Measurements from ENCODE around the gene PHGDH. TPM values are rescaled to one million over a fixed set of nuclear protein-coding genes. Genes with fewer than 3 reads are reported as not detected.

Gene PHGDH
- total RNA-seq, 1 experiment from 2014 or later, result 592 TPM

DNA sequence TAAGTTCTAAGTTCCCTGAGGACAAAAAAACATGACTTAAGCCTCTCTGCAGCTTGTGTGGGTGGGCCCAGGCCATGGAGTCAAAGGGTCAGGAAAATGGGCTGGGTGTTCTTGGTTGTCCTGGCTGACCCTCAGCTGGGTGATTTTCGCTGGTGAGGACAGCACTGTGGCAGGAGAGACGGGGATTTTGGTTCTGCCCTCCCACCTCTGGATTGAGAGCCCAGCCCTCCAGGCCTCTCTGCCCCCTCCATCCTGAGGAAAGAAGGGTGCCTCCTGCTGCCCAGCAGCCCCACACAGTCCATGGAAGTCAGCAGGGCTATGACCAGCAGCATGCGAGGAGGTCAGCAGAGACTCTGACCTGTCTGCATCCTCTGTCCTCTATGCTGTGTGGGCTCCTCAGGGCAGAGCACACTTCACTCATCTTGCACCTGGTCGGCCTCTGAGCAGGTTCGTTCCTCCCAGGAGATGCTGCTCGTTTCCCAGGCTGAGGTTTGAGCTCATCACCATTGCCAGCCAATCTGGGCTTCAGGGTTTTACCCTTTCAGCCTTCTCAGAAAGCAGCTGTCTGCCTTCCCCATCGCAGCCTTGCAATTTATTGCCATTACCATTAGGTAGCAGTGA, 26.5 kb downstream of the PHGDH start:
- ATAC-seq (no peak), DNase-seq (ENCODE audit: low spot score) (no peak)
- TF ChIP-seq, protein P1, sequence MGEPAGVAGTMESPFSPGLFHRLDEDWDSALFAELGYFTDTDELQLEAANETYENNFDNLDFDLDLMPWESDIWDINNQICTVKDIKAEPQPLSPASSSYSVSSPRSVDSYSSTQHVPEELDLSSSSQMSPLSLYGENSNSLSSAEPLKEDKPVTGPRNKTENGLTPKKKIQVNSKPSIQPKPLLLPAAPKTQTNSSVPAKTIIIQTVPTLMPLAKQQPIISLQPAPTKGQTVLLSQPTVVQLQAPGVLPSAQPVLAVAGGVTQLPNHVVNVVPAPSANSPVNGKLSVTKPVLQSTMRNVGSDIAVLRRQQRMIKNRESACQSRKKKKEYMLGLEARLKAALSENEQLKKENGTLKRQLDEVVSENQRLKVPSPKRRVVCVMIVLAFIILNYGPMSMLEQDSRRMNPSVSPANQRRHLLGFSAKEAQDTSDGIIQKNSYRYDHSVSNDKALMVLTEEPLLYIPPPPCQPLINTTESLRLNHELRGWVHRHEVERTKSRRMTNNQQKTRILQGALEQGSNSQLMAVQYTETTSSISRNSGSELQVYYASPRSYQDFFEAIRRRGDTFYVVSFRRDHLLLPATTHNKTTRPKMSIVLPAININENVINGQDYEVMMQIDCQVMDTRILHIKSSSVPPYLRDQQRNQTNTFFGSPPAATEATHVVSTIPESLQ (CRISPR knock-in tag; IDR thresholded peaks at IDR 0.05), result no peak
- no peak for TF ChIP-seq ZNF671 (CRISPR knock-in tag; IDR thresholded peaks at IDR 0.05)
- ChIA-PET POLR2A (interaction anchor here (0.7 kb wide), 1 partner anchor 17 kb away, joined by 3 read pairs; no protein-coding TSS in a partner anchor), CTCF (interaction anchor here (1.3 kb wide), 1 partner anchor 127 kb away, joined by 3 read pairs; no protein-coding TSS in a partner anchor)
- Mint-ChIP-seq H3K27me3 (ENCODE audit: low read depth) (no peaks in the 10 kb centered on the region), H3K9me3 (no peaks in the 10 kb centered on the region), H3K4me3 (no peak overlapping the region), H3K4me1 (no peaks in the 10 kb centered on the region), H3K36me3 (peaks cover 86% of the 10 kb centered on the region), H3K27ac (peak overlapping the region; percentile 60; the same call in 1 of the 2 replicates)

DNA sequence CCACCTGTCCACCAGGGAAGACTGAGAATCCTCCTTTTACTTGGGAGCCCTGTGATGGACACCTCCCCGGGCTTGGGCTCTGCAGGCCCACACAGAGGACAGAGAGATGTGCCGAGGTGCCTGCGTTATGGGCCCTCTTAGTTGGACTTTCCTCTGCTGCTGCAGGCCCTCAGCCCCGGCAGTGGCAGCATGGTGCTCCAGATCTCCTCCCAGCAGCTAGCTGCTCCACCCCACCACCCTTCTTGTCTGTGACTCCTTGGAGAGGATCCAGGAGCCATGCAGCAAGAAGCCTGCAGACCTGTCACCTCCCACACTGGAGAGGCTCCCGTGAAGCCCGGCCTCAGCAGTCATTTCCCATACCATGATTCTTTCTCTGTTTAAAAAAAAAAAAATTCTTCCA, 27.4 kb downstream of the PHGDH start:
- TF ChIP-seq SOX15 (CRISPR knock-in tag; IDR thresholded peaks at IDR 0.05), result no peak
- TF ChIP-seq, protein P2, sequence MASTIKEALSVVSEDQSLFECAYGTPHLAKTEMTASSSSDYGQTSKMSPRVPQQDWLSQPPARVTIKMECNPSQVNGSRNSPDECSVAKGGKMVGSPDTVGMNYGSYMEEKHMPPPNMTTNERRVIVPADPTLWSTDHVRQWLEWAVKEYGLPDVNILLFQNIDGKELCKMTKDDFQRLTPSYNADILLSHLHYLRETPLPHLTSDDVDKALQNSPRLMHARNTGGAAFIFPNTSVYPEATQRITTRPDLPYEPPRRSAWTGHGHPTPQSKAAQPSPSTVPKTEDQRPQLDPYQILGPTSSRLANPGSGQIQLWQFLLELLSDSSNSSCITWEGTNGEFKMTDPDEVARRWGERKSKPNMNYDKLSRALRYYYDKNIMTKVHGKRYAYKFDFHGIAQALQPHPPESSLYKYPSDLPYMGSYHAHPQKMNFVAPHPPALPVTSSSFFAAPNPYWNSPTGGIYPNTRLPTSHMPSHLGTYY (CRISPR knock-in tag; IDR thresholded peaks at IDR 0.05), result no peak
- TF ChIP-seq NR2C2 (CRISPR knock-in tag; IDR thresholded peaks at IDR 0.05), result no peak
- Mint-ChIP-seq H3K4me1 (peaks cover under 1% of the 10 kb centered on the region), H3K9me3 (no peaks in the 10 kb centered on the region), H3K4me3 (no peak overlapping the region), H3K36me3 (peaks cover 78% of the 10 kb centered on the region), H3K27ac (no peak overlapping the region), H3K27me3 (ENCODE audit: low read depth) (no peaks in the 10 kb centered on the region)
- ATAC-seq (no peak), DNase-seq (ENCODE audit: low spot score) (no peak)
- ChIA-PET POLR2A (interaction anchor here (0.7 kb wide), 1 partner anchor 18 kb away, joined by 3 read pairs; no protein-coding TSS in a partner anchor), CTCF (no interaction called here)

DNA sequence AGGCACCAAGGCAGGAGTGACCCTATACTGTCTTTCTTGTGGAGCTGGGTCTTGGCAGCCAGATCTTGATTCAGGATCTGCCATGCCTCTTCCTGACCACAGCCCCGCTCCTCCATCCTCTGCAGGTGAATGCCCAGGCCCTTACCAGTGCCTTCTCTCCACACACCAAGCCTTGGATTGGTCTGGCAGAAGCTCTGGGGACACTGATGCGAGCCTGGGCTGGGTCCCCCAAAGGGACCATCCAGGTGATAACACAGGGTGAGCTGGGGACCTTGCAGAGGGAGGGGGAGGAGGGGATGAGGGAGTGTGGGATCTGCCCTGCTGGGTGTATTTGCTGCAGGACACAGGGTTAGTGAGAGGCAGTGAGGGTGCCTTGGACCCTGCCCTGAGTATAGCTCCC, 28.5 kb downstream of the PHGDH start:
- Mint-ChIP-seq H3K4me3 (no peak overlapping the region), H3K36me3 (peaks cover 71% of the 10 kb centered on the region), H3K9me3 (no peaks in the 10 kb centered on the region), H3K27me3 (ENCODE audit: low read depth) (no peaks in the 10 kb centered on the region), H3K4me1 (peaks cover 9% of the 10 kb centered on the region), H3K27ac (no peak overlapping the region)
- ChIA-PET POLR2A (interaction anchor here (0.6 kb wide), 2 partner anchors 9 to 14 kb away, joined by 3 read pairs; no protein-coding TSS in a partner anchor), CTCF (no interaction called here)
- ATAC-seq, result no peak
- no peak for DNase-seq (ENCODE audit: low spot score)
- TF ChIP-seq, protein P2 (CRISPR knock-in tag; IDR thresholded peaks at IDR 0.05), result no peak
- no peak for TF ChIP-seq JUN (CRISPR knock-in tag; IDR thresholded peaks at IDR 0.05)
- no peak for TF ChIP-seq JAZF1 (CRISPR knock-in tag; IDR thresholded peaks at IDR 0.05)
- TF ChIP-seq MYBL2 (CRISPR knock-in tag; IDR thresholded peaks at IDR 0.05), result no peak
- TF ChIP-seq, protein P3, sequence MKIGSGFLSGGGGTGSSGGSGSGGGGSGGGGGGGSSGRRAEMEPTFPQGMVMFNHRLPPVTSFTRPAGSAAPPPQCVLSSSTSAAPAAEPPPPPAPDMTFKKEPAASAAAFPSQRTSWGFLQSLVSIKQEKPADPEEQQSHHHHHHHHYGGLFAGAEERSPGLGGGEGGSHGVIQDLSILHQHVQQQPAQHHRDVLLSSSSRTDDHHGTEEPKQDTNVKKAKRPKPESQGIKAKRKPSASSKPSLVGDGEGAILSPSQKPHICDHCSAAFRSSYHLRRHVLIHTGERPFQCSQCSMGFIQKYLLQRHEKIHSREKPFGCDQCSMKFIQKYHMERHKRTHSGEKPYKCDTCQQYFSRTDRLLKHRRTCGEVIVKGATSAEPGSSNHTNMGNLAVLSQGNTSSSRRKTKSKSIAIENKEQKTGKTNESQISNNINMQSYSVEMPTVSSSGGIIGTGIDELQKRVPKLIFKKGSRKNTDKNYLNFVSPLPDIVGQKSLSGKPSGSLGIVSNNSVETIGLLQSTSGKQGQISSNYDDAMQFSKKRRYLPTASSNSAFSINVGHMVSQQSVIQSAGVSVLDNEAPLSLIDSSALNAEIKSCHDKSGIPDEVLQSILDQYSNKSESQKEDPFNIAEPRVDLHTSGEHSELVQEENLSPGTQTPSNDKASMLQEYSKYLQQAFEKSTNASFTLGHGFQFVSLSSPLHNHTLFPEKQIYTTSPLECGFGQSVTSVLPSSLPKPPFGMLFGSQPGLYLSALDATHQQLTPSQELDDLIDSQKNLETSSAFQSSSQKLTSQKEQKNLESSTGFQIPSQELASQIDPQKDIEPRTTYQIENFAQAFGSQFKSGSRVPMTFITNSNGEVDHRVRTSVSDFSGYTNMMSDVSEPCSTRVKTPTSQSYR (CRISPR knock-in tag; IDR thresholded peaks at IDR 0.05), result no peak
- TF ChIP-seq, protein P4, sequence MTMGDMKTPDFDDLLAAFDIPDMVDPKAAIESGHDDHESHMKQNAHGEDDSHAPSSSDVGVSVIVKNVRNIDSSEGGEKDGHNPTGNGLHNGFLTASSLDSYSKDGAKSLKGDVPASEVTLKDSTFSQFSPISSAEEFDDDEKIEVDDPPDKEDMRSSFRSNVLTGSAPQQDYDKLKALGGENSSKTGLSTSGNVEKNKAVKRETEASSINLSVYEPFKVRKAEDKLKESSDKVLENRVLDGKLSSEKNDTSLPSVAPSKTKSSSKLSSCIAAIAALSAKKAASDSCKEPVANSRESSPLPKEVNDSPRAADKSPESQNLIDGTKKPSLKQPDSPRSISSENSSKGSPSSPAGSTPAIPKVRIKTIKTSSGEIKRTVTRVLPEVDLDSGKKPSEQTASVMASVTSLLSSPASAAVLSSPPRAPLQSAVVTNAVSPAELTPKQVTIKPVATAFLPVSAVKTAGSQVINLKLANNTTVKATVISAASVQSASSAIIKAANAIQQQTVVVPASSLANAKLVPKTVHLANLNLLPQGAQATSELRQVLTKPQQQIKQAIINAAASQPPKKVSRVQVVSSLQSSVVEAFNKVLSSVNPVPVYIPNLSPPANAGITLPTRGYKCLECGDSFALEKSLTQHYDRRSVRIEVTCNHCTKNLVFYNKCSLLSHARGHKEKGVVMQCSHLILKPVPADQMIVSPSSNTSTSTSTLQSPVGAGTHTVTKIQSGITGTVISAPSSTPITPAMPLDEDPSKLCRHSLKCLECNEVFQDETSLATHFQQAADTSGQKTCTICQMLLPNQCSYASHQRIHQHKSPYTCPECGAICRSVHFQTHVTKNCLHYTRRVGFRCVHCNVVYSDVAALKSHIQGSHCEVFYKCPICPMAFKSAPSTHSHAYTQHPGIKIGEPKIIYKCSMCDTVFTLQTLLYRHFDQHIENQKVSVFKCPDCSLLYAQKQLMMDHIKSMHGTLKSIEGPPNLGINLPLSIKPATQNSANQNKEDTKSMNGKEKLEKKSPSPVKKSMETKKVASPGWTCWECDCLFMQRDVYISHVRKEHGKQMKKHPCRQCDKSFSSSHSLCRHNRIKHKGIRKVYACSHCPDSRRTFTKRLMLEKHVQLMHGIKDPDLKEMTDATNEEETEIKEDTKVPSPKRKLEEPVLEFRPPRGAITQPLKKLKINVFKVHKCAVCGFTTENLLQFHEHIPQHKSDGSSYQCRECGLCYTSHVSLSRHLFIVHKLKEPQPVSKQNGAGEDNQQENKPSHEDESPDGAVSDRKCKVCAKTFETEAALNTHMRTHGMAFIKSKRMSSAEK (CRISPR knock-in tag; IDR thresholded peaks at IDR 0.05; ENCODE audit: borderline replicate concordance), result no peak
- TF ChIP-seq ZNF219 (CRISPR knock-in tag; IDR thresholded peaks at IDR 0.05; ENCODE audit: borderline replicate concordance), result no peak
- TF ChIP-seq NR2C2 (CRISPR knock-in tag; IDR thresholded peaks at IDR 0.05), result no peak
- TF ChIP-seq PRRX2 (CRISPR knock-in tag; IDR thresholded peaks at IDR 0.05), result no peak
- no peak for TF ChIP-seq HMGA2 (CRISPR knock-in tag; IDR thresholded peaks at IDR 0.05)
